Activated CD4-positive, alpha-beta T cell treated with anti-CD3 and anti-CD28 coated beads, Interleukin-2, amount 10 ng/mL, durations not matched to agents 7 days and 5 days (primary cell): Measurements from ENCODE around the gene BCAP31. TPM values are rescaled to one million over a fixed set of nuclear protein-coding genes. Genes with fewer than 3 reads are reported as not detected.

Experiments used
- CTCF ChIA-PET: fragments of 350-600 bp; sonication (Branson Sonifier 250); formaldehyde crosslinking; loops from one replicate; lab custom pipeline; 2021; ENCODE audit warnings: antibody characterized with exemption; lab: Charles Lee
- POLR2A ChIA-PET: fragments of 350-600 bp; sonication (Branson Sonifier 250); formaldehyde crosslinking; loops from one replicate; lab custom pipeline; 2021; ENCODE audit warnings: antibody characterized with exemption; lab: Charles Lee
- DNase-seq: peaks from one replicate; pipeline ENCODE4 v3.0.0-alpha.2; 2020
- H3K27ac Mint-ChIP-seq: one replicate; pipeline ENCODE4 v1.8.0; 2021; ENCODE audit warnings: mild to moderate bottlenecking, moderate library complexity, mixed read lengths
- H3K27me3 Mint-ChIP-seq: one replicate; pipeline ENCODE4 v1.8.0; 2021; ENCODE audit warnings: mixed read lengths
- H3K36me3 Mint-ChIP-seq: one replicate; pipeline ENCODE4 v1.8.0; 2021; ENCODE audit warnings: low read depth, mixed read lengths
- H3K4me1 Mint-ChIP-seq: one replicate; pipeline ENCODE4 v1.8.0; 2021; ENCODE audit warnings: mixed read lengths
- H3K4me3 Mint-ChIP-seq: one replicate; pipeline ENCODE4 v1.8.0; 2021; ENCODE audit warnings: mild to moderate bottlenecking, moderate library complexity, mixed read lengths
- H3K9me3 Mint-ChIP-seq: one replicate; pipeline ENCODE4 v1.8.0; 2021; ENCODE audit warnings: mixed read lengths
- total RNA-seq, 2 experiments: library from RNA; stranded (reverse); gene quantifications; one replicate each; pipeline ENCODE4 v1.2.3, GENCODE V29; 2021

Gene BCAP31
- total RNA-seq: 100 to 1,000 TPM; 142 to 148 TPM

DNA sequence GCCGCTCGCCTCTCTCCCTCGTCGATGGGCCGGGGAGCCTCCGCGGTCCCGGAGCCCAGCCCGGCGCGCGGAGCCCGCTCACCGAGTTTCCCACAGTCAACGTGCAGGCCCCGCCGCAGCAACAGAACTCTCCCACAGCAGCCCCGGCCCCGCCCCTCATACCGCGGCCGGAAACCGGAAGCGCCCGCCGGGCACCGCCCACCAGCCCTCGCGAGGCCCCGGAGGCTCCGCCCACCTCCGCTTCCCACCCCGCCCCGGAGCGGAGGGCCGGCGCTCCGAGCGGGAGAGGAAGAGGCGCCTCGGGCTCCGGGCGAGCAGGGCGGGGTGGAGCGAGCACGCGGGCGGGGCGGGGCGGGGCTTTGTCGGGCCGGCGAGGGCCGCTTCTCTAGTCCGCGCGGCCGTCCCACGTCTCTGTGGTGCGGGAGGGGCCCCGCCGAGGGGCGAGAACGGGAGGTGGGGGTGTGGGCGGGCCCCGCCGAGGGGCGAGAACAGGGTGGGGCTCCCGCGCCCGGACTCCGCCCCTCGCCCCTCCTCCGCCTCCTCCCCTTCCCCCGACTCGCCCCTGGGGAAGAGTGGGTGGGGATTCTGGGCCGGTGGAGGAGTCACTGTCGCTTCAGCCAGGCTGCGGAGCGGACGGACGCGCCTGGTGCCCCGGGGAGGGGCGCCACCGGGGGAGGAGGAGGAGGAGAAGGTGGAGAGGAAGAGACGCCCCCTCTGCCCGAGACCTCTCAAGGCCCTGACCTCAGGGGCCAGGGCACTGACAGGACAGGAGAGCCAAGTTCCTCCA, at the start of gene BCAP31, which contains the start of gene ABCD1:
Gene BCAP31, minus strand, starts transcription at position 136 of the 787 bp plus-strand sequence. CDS start 1,143 bp downstream, outside the sequence.
Gene ABCD1, plus strand, starts transcription at position 605 of the 787 bp plus-strand sequence. CDS start 411 bp downstream, outside the sequence.
- Mint-ChIP-seq H3K9me3 (no peaks in the 10 kb centered on the region), H3K27ac (peak within 1 kb of the TSS; percentile 86), H3K36me3 (peaks cover 23% of the 10 kb centered on the region), H3K27me3 (no peaks in the 10 kb centered on the region), H3K4me3 (peak within 1 kb of the TSS; percentile 85), H3K4me1 (peaks cover 32% of the 10 kb centered on the region)
- ChIA-PET CTCF (interaction anchor here (0.6 to 1.0 kb wide), 3 partner anchors 58 to 582 kb away, joined by 3 read pairs; no protein-coding TSS in a partner anchor), POLR2A (no interaction called here)
- peak; percentile 88 for DNase-seq

DNA sequence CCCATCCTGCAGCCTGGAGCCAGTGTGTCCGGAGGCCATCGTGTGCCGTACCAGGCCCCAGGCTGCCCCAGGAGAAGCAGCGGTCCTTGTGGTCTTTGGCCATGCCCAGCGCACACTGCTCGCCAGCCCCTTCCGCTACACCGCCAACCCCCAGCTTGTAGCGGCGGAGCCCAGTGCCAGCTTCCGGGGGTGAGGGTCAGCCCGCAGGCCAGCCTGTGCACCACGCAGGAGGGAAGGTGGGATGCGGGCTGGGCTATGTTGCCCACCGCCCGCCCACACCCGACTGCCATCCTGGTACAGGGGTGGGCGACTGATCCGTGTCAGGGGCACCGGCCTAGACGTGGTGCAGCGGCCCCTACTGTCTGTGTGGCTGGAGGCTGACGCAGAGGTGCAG, 49.0 kb upstream of the BCAP31 start:
- Mint-ChIP-seq H3K4me1 (no peaks in the 10 kb centered on the region), H3K9me3 (no peaks in the 10 kb centered on the region), H3K27ac (no peak overlapping the region), H3K27me3 (no peaks in the 10 kb centered on the region), H3K36me3 (no peaks in the 10 kb centered on the region), H3K4me3 (no peak overlapping the region)
- CTCF ChIA-PET: interaction anchor here (1.5 kb wide), 1 partner anchor 175 kb away, joined by 3 read pairs; no protein-coding TSS in a partner anchor
- POLR2A ChIA-PET: no interaction called here
- DNase-seq: no peak

DNA sequence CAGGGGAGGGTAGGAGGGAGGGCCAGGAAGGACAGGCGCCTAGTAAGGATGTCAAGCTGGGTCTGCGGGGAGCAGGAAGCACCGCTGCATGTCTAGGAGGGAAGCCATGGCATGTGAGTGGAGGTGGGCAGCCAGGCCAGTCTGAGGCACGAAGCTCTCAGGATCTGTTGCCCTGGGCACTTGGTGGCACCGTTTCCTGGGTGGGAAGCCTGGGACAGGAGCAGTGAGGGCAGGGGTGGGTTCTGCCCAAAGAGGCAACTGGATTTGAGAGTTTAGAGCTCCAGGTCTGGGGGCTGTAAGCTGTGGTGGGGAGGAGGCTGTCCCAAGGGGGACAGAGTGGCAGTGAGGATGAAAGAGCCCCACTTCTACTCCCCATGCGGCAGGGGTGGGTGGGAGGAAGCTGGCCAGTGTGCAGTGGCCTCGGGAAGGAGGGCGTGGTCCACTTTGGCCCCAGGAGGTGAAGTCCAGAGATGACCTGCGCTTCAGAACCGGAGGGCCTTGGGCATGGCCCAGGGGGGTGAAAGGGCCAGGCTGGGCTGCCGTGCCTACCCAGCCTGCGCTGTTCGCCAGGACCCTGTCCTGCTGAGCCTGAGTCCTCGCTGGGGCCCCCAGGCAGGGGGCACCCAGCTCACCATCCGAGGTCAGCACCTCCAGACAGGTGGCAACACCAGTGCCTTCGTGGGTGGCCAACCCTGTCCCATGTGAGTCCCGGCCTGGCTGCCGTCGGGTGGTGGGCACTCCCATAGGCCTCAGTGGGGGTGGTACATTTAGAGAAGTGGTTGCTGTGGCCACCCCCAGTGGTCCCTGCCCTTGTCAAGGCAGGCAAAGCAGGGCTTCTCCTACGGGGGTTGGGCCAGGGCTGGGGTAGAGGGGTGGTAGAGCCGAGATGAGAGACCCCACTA, 48.4 kb upstream of the BCAP31 start:
- no peak overlapping the region for H3K4me3 Mint-ChIP-seq
- POLR2A ChIA-PET: no interaction called here
- no peak overlapping the region for H3K27ac Mint-ChIP-seq
- no peaks in the 10 kb centered on the region for H3K36me3 Mint-ChIP-seq
- no peaks in the 10 kb centered on the region for H3K27me3 Mint-ChIP-seq
- no peaks in the 10 kb centered on the region for H3K9me3 Mint-ChIP-seq
- DNase-seq: no peak
- CTCF ChIA-PET: interaction anchor here (1.4 to 1.5 kb wide), 2 partner anchors 175 to 176 kb away, joined by 3 to 4 read pairs; no protein-coding TSS in a partner anchor
- no peaks in the 10 kb centered on the region for H3K4me1 Mint-ChIP-seq

DNA sequence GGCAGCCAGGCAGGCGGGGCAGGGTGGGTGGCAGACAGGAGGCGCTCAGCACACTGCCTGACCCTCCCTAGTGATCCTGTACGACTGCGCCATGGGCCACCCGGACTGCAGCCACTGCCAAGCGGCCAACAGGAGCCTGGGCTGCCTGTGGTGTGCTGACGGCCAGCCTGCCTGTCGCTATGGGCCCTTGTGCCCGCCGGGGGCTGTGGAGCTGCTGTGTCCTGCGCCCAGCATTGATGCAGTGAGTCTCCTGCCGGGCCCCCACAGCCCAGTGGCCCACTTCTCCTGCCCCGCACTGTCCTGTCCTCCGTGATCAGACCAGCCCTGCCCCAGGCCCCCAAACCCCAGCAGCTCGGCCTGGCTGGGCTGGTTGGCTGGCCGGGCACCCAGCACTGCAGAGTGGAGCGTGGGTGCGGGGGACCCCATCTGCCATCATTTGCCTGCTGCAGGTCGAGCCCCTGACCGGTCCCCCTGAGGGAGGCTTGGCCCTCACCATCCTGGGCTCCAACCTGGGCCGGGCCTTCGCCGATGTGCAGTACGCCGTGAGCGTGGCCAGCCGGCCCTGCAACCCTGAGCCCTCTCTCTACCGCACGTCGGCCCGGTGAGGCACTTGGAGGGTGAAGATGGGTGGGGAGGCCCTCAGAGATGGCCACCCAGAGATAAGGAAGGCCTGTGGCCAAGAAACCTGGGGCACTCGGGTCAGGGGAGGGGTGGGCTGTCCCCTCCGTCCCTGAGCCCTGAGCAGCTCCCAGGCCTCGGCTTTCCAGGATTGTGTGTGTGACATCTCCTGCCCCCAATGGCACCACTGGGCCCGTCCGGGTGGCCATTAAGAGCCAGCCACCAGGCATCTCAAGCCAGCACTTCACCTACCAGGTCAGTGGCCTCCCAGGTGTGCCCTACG, 47.5 kb upstream of the BCAP31 start:
- POLR2A ChIA-PET: no interaction called here
- H3K9me3 Mint-ChIP-seq: no peaks in the 10 kb centered on the region
- H3K27me3 Mint-ChIP-seq: no peaks in the 10 kb centered on the region
- no peak for DNase-seq
- H3K36me3 Mint-ChIP-seq: no peaks in the 10 kb centered on the region
- no peak overlapping the region for H3K4me3 Mint-ChIP-seq
- peaks cover 2% of the 10 kb centered on the region for H3K4me1 Mint-ChIP-seq
- CTCF ChIA-PET: interaction anchor here (1.4 to 1.5 kb wide), 2 partner anchors 175 to 177 kb away, joined by 3 to 4 read pairs; no protein-coding TSS in a partner anchor
- H3K27ac Mint-ChIP-seq: no peak overlapping the region

DNA sequence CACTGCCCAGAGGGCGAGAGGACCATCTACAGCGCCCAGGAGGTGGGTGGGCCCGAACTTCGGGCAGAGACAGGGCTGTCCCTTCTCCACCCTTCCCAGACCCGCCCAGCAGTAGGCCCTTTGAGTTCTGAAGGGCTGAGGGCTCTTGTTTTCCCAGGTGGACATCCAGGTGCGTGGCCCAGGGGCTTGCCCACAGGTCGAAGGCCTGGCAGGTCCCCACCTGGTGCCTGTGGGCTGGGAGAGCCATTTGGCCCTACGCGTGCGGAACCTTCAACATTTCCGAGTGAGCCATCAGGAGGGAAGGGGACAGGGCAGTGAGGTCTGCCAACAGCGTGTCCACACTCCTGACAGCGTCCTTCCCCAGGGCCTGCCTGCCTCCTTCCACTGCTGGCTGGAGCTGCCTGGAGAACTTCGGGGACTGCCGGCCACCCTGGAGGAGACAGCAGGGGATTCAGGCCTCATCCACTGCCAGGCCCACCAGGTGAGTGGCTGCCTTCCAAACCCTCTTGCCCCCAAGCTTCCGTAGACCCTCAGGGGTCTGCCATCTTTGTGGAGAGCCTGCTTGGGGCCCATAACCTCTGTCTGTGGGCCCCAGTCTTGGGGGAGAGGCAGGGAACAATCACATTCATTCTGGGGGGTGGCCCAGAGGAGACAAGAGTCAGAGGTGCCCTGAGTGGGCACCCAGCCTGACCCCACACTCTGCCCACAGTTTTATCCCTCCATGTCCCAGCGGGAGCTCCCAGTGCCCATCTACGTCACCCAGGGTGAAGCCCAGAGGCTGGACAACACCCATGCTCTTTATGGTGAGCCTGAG, 46.6 kb upstream of the BCAP31 start:
- CTCF ChIA-PET: no interaction called here
- H3K4me3 Mint-ChIP-seq: no peak overlapping the region
- H3K4me1 Mint-ChIP-seq: peaks cover 4% of the 10 kb centered on the region
- no peaks in the 10 kb centered on the region for H3K9me3 Mint-ChIP-seq
- no peak overlapping the region for H3K27ac Mint-ChIP-seq
- H3K36me3 Mint-ChIP-seq: no peaks in the 10 kb centered on the region
- POLR2A ChIA-PET: no interaction called here
- no peaks in the 10 kb centered on the region for H3K27me3 Mint-ChIP-seq
- DNase-seq: no peak

DNA sequence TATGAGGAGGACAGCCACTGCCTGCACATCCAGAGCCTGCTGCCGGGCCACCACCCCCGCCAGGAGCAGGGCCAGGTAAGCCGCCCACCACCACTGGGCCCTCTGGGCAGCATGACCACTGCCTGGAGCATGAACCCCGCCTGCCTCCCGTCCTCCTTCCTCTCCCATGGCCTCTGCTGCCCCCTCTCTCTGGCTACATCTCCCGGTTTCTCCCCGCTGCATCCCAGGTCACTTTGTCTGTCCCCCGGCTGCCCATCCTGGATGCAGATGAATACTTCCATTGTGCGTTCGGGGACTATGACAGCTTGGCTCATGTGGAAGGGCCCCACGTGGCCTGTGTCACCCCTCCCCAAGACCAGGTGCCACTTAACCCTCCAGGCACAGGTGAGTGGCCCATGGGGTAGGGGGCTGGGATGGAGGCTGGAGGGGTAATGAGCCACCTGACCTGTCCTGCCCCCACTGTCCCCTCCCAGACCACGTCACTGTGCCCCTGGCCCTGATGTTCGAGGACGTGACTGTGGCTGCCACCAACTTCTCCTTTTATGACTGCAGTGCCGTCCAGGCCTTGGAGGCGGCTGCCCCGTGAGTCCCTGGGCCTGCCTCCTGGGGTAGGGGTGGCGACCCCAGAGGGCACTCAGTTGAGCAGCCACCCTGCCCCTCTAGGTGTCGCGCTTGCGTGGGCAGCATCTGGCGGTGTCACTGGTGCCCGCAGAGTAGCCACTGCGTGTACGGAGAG, 45.8 kb upstream of the BCAP31 start:
- ChIA-PET CTCF (no interaction called here), POLR2A (no interaction called here)
- Mint-ChIP-seq H3K4me3 (no peak overlapping the region), H3K4me1 (peaks cover 4% of the 10 kb centered on the region), H3K27me3 (no peaks in the 10 kb centered on the region), H3K9me3 (no peaks in the 10 kb centered on the region), H3K36me3 (no peaks in the 10 kb centered on the region), H3K27ac (no peak overlapping the region)
- DNase-seq: no peak

DNA sequence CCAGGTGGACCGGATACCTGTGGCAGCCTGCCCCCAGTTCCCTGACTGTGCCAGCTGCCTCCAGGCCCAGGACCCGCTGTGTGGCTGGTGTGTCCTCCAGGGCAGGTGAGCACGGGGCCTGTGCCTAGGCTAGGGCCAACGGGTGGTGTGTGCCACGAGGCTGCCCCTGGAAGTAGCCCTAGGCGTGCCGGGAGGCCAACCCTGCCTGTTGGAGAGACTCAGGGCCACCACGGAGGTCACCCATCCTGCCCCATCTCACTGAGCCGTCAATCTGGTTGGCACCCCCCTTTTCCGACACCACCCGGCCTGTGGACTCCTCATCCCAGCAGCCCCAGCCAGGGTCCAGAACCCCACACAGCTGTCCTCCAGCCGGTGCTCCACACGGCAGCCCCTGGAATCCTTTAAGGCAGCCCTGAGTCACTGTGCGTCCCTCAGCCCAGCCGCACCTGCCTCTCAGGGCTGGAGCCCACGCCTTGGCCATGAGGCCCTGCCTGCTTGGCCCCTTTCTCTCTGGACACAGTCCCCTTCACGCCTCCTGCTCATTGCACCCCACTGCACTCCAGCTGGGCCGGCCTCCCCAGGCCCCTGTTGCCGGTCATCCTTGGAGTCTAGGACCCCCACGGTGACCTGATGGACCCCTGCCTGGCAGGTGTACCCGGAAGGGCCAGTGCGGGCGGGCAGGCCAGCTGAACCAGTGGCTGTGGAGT, 45.1 kb upstream of the BCAP31 start:
- no peaks in the 10 kb centered on the region for H3K27me3 Mint-ChIP-seq
- ChIA-PET CTCF (no interaction called here), POLR2A (no interaction called here)
- H3K9me3 Mint-ChIP-seq: no peaks in the 10 kb centered on the region
- no peak overlapping the region for H3K4me3 Mint-ChIP-seq
- H3K36me3 Mint-ChIP-seq: no peaks in the 10 kb centered on the region
- H3K4me1 Mint-ChIP-seq: peaks cover 4% of the 10 kb centered on the region
- DNase-seq: no peak
- no peak overlapping the region for H3K27ac Mint-ChIP-seq

DNA sequence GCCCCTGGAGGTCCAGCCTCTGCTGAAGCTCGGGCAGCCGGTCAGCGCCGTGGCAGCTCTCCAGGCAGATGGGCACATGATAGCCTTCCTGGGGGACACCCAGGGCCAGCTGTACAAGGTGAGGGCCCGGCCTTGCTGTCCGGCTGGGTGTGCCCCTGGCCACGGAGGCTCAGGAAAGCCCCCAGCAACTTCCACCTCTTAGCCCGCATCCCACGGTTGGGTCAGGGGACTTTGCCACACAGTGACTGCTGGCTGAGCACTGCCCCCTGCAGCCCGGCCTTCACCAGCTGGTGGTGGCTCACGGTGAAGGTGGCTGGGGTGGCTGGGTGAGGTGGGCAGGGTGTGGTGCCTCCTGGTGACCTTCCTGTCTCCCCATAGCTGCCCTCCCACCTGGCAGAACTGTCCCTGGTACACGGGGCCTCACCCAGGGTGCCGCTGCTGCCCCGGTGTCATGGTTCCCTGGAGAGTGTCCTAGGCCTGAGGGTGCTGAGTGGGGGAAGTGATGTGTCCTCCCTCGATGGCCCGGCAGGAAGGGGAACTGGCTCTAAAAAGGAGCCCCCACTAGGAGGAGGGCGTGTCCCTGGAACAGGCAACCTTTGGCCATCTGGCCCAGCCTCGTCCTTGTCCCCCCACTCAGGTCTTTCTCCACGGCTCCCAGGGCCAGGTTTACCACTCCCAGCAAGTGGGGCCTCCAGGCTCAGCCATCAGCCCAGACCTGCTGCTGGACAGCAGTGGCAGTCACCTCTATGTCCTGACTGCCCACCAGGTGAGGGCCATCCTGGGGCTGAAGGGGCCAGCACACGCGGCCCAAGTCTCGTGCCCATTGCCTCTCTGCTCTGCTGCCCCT, 44.3 kb upstream of the BCAP31 start:
- CTCF ChIA-PET: interaction anchor here (1.8 kb wide), 1 partner anchor 184 kb away, joined by 4 read pairs; no protein-coding TSS in a partner anchor

DNA sequence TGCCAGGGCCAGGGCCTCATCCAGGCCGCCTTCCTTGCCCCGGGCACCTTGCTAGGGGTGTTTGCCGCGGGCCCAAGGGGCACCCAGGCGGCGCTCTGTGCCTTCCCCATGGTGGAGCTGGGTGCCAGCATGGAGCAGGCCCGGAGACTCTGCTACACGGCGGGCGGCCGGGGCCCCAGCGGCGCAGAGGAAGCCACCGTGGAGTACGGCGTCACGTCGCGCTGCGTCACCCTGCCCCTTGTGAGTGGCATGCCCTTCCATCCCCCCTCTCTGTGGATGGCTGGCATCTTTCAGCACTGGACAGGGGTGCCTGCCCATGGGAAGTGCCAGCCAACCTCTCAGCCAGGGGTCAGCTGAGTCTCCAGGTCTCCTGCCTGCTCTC, 43.5 kb upstream of the BCAP31 start:
- POLR2A ChIA-PET: no interaction called here
- Mint-ChIP-seq H3K27ac (no peak overlapping the region), H3K27me3 (no peaks in the 10 kb centered on the region), H3K36me3 (no peaks in the 10 kb centered on the region), H3K9me3 (no peaks in the 10 kb centered on the region), H3K4me1 (peaks cover 8% of the 10 kb centered on the region), H3K4me3 (no peak overlapping the region)
- DNase-seq: no peak
- CTCF ChIA-PET: interaction anchor here (1.8 kb wide), 1 partner anchor 185 kb away, joined by 4 read pairs; no protein-coding TSS in a partner anchor

More for the DNA sequence above, 44.3 kb upstream of the BCAP31 start:
- H3K27ac Mint-ChIP-seq: no peak overlapping the region
- no peak for DNase-seq
- no peak overlapping the region for H3K4me3 Mint-ChIP-seq
- no peaks in the 10 kb centered on the region for H3K27me3 Mint-ChIP-seq
- POLR2A ChIA-PET: no interaction called here
- no peaks in the 10 kb centered on the region for H3K9me3 Mint-ChIP-seq
- H3K4me1 Mint-ChIP-seq: peaks cover 8% of the 10 kb centered on the region
- no peaks in the 10 kb centered on the region for H3K36me3 Mint-ChIP-seq
